Parathyroid adenoma (tissue), 2 donors: ENCODE measurements around the gene TBR1.

Experiments used
- H2AFZ ChIP-seq: fragments of 300-600 bp; sonication (generic); one replicate; pipeline ENCODE4 v1.7.0; 2017; ENCODE audit warnings: antibody characterized with exemption, mild to moderate bottlenecking
- H3K27ac ChIP-seq: fragments of 300-600 bp; sonication (generic); one replicate; pipeline ENCODE4 v1.7.0; 2017
- H3K27me3 ChIP-seq: fragments of 300-600 bp; sonication (generic); one replicate; pipeline ENCODE4 v1.7.0; 2017; ENCODE audit warnings: low read length; ENCODE audit not compliant: control insufficient read depth, insufficient read depth
- H3K36me3 ChIP-seq: fragments of 300-600 bp; sonication (generic); one replicate; pipeline ENCODE4 v1.7.0; 2017; ENCODE audit warnings: low read length; ENCODE audit not compliant: control insufficient read depth, insufficient read depth
- H3K4me1 ChIP-seq: fragments of 300-600 bp; sonication (generic); one replicate; pipeline ENCODE4 v1.7.0; 2017; ENCODE audit warnings: control low read depth
- H3K4me2 ChIP-seq: fragments of 300-600 bp; sonication (generic); one replicate; pipeline ENCODE4 v1.7.0; 2017; ENCODE audit warnings: low read length
- H3K4me3 ChIP-seq: fragments of 300-600 bp; sonication (generic); one replicate; pipeline ENCODE4 v1.7.0; 2017; ENCODE audit warnings: low read depth, low read length
- H3K79me2 ChIP-seq: fragments of 300-600 bp; sonication (generic); one replicate; pipeline ENCODE4 v1.7.0; 2017; ENCODE audit warnings: control low read depth
- H3K9ac ChIP-seq: fragments of 300-600 bp; sonication (generic); one replicate; pipeline ENCODE4 v1.7.0; 2017; ENCODE audit warnings: mild to moderate bottlenecking
- H3K9me3 ChIP-seq: fragments of 300-600 bp; sonication (generic); one replicate; pipeline ENCODE4 v1.7.0; 2017; ENCODE audit warnings: low read length; ENCODE audit not compliant: control insufficient read depth
- TF ChIP-seq, protein P1 (sequence below): fragments of 300-600 bp; sonication (generic); IDR thresholded peaks from one replicate; pipeline ENCODE4 v1.7.0; 2017; ENCODE audit warnings: antibody characterized with exemption, mild to moderate bottlenecking
- donor health status: primary hyperparathyroidism.

The TBR1 gene

DNA sequence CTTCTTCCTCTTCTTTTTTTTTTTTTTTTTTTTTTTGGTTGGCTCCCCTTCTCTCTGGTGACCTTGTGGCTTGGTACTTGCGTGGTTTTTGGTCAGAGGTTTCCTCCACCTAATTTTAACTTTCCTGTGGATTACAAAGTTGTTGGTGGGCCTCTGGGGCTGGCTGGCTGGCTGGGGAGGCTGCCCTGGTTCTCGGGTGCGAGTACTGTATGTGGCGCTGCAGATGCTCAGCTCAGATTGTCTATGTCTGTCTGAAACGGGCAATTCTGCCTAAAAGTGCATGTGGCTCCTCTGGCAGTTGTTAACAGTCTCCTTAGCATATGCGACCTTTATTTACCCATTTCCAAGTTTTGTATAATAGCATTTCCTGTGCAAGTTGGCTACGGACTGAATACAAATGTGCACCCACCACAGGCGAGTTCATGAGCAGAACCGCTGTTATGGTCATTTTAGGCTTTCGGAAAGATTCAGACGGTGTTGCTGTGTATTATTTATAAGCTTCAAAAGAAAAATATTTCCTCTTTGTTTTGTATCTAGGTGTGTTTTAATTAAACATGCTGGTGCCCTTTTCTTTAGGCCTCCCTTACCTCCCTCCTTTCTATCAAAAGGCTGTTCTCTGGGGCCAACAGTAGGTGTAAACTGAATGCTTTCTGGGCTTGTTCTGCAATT, 4.4 kb downstream of the TBR1 start:
- H3K4me1 ChIP-seq, result peaks cover 3% of the 10 kb centered on the region
- TF ChIP-seq, protein P1, sequence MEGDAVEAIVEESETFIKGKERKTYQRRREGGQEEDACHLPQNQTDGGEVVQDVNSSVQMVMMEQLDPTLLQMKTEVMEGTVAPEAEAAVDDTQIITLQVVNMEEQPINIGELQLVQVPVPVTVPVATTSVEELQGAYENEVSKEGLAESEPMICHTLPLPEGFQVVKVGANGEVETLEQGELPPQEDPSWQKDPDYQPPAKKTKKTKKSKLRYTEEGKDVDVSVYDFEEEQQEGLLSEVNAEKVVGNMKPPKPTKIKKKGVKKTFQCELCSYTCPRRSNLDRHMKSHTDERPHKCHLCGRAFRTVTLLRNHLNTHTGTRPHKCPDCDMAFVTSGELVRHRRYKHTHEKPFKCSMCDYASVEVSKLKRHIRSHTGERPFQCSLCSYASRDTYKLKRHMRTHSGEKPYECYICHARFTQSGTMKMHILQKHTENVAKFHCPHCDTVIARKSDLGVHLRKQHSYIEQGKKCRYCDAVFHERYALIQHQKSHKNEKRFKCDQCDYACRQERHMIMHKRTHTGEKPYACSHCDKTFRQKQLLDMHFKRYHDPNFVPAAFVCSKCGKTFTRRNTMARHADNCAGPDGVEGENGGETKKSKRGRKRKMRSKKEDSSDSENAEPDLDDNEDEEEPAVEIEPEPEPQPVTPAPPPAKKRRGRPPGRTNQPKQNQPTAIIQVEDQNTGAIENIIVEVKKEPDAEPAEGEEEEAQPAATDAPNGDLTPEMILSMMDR, result no peak
- no peaks in the 10 kb centered on the region for H3K79me2 ChIP-seq
- H3K9ac ChIP-seq, result no peak overlapping the region
- no peak overlapping the region for H3K27ac ChIP-seq
- H3K9me3 ChIP-seq, result no peaks in the 10 kb centered on the region
- H2AFZ ChIP-seq, result no peak overlapping the region
- peaks cover 32% of the 10 kb centered on the region for H3K27me3 ChIP-seq
- no peak overlapping the region for H3K4me3 ChIP-seq
- no peak overlapping the region for H3K4me2 ChIP-seq
- no peaks in the 10 kb centered on the region for H3K36me3 ChIP-seq

DNA sequence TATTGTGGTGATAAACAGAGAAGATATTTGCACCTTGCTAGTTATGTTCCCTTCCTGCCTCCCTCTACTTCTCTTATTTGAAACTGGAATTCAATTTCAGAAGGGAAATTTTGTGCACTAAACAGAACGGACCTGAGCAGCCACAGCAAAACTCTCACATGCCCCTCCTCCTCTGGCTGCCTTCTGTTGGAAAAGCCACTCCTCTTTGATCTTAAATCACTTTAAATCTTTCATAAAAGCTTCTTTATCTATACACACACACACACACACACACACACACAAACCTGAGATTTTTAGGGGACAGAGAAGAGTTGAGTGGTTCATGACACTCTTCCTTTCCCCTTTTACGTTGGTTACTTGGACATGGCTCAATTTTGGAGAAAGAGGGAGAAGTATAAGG, 5.6 kb downstream of the TBR1 start:
- H3K4me3 ChIP-seq, result no peak overlapping the region
- H3K4me2 ChIP-seq, result no peak overlapping the region
- no peaks in the 10 kb centered on the region for H3K9me3 ChIP-seq
- no peak overlapping the region for H3K27ac ChIP-seq
- TF ChIP-seq, protein P1, result no peak
- H3K4me1 ChIP-seq, result no peaks in the 10 kb centered on the region
- H3K79me2 ChIP-seq, result no peaks in the 10 kb centered on the region
- H2AFZ ChIP-seq, result no peak overlapping the region
- peaks cover 37% of the 10 kb centered on the region for H3K27me3 ChIP-seq
- H3K9ac ChIP-seq, result no peak overlapping the region
- no peaks in the 10 kb centered on the region for H3K36me3 ChIP-seq

DNA sequence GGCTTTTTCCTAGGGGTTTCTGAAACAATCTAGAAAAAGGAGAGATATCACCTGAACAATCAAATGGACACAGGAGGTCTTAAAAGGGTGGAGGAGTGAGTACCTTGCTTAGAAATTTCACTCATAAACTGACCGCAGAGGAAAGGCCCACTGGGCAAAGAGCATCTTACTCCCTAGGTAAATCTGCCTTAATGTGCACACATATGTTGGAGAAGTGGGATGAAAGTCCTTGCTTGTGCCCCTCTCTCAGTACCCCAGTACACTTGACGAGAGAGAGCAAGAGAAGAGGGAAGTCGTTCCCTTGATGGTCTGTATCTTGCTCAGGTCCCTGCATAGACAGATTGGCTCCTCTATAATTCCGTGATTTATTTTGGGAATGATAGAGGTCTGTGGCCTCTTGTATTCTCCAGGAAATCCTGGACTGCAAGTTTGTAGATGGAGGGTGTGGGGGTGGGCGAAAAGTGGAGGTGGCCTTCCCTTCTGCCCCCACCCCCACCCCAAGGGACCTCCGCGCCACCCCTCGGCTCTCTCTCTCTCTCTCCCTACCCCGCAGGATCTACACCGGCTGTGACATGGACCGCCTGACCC, 6.8 kb downstream of the TBR1 start:
- no peaks in the 10 kb centered on the region for H3K79me2 ChIP-seq
- H3K4me1 ChIP-seq, result no peaks in the 10 kb centered on the region
- H3K27ac ChIP-seq, result no peak overlapping the region
- no peak overlapping the region for H2AFZ ChIP-seq
- H3K4me3 ChIP-seq, result no peak overlapping the region
- H3K27me3 ChIP-seq, result peaks cover 43% of the 10 kb centered on the region
- H3K36me3 ChIP-seq, result no peaks in the 10 kb centered on the region
- no peaks in the 10 kb centered on the region for H3K9me3 ChIP-seq
- no peak overlapping the region for H3K9ac ChIP-seq
- no peak overlapping the region for H3K4me2 ChIP-seq
- TF ChIP-seq, protein P1, result no peak

DNA sequence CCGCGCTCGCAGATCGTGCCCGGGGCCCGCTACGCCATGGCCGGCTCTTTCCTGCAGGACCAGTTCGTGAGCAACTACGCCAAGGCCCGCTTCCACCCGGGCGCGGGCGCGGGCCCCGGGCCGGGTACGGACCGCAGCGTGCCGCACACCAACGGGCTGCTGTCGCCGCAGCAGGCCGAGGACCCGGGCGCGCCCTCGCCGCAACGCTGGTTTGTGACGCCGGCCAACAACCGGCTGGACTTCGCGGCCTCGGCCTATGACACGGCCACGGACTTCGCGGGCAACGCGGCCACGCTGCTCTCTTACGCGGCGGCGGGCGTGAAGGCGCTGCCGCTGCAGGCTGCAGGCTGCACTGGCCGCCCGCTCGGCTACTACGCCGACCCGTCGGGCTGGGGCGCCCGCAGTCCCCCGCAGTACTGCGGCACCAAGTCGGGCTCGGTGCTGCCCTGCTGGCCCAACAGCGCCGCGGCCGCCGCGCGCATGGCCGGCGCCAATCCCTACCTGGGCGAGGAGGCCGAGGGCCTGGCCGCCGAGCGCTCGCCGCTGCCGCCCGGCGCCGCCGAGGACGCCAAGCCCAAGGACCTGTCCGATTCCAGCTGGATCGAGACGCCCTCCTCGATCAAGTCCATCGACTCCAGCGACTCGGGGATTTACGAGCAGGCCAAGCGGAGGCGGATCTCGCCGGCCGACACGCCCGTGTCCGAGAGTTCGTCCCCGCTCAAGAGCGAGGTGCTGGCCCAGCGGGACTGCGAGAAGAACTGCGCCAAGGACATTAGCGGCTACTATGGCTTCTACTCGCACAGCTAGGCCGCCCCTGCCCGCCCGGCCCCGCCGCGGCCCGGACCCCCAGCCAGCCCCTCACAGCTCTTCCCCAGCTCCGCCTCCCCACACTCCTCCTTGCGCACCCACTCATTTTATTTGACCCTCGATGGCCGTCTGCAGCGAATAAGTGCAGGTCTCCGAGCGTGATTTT, 7.6 kb downstream of the TBR1 start:
- Histone ChIP-seq H3K4me3 (no peak overlapping the region), H3K27ac (no peak overlapping the region), H2AFZ (peak overlapping the region; percentile 35), H3K4me2 (peak overlapping the region; percentile 43), H3K4me1 (no peaks in the 10 kb centered on the region), H3K79me2 (no peaks in the 10 kb centered on the region), H3K27me3 (peaks cover 41% of the 10 kb centered on the region), H3K9me3 (no peaks in the 10 kb centered on the region), H3K9ac (no peak overlapping the region), H3K36me3 (no peaks in the 10 kb centered on the region)
- TF ChIP-seq, protein P1, result no peak
